ENCODE results near the gene IGFBP3.

The IGFBP3 gene

DNA sequence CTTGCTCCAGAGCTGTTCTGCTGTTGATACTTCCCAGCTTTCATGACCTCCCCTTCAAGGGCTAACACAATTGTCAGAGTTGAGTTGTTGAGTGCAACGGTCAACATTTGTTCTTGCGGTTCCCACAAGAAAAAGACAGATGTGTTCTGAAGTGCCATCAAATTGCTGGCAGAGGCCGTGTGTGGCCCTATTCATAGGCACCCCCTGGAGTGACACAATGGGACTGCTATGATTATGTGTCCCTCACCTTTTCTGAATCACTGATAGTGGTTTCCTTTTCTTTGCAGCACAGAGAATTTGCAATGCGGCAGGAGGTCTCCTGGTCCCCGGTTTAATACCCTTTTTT, 38.6 kb downstream of the IGFBP3 start:
- TF ChIP-seq, protein P1, sequence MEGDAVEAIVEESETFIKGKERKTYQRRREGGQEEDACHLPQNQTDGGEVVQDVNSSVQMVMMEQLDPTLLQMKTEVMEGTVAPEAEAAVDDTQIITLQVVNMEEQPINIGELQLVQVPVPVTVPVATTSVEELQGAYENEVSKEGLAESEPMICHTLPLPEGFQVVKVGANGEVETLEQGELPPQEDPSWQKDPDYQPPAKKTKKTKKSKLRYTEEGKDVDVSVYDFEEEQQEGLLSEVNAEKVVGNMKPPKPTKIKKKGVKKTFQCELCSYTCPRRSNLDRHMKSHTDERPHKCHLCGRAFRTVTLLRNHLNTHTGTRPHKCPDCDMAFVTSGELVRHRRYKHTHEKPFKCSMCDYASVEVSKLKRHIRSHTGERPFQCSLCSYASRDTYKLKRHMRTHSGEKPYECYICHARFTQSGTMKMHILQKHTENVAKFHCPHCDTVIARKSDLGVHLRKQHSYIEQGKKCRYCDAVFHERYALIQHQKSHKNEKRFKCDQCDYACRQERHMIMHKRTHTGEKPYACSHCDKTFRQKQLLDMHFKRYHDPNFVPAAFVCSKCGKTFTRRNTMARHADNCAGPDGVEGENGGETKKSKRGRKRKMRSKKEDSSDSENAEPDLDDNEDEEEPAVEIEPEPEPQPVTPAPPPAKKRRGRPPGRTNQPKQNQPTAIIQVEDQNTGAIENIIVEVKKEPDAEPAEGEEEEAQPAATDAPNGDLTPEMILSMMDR (IDR thresholded peaks at IDR 0.05) = no peak
- Histone ChIP-seq H3K27me3 (peaks cover 0 to 20% of the 10 kb centered on the region in 2 donors), H3K4me1 (no peaks in the 10 kb centered on the region), H3K4me3 (no peak overlapping the region), H3K27ac (no peak overlapping the region), H3K9me3 (peaks cover 0 to 22% (median 13%) of the 10 kb centered on the region in 3 donors), H3K36me3 (no peaks in the 10 kb centered on the region)
- intact Hi-C loops (cut with DNase I; ENCODE audit: low total_unique reads) = no loop called here
- DNase-seq = no peak

DNA sequence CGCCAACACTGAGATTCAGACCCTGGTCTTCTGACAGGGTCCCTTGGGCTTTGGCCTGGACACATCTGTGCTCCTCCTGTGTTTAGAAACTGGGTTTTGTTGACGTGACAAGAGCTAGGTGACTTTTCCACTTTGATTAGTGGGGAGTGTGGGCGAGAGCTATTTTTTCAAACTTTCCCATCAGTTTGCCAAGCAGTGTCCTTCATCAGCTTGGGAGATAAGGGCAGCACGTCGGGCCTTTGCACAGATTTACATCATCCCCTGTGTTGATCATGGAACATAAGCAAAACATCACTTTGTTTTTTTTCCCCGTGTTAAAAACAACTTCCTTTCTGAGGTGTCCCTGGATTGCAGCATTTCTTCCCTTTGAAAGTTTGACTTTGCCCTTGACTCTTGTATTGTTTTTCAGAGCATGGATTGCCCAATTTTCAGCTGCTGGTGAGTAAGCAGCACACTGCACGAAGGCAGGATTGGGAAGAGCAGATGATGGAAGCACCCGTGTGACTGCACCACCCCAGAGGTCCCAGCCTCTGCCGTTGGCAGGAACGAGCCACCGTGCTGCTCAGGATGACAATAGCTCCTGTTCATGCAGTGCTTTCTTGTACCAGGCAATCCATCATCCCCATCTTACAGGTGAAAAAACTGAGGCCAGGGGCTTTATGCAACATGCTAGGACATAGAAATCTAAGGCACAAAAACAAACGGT, 39.2 kb downstream of the IGFBP3 start:
- TF ChIP-seq, protein P1 (IDR thresholded peaks at IDR 0.05) = no peak
- H3K4me1 ChIP-seq = no peaks in the 10 kb centered on the region
- DNase-seq = no peak
- H3K36me3 ChIP-seq = no peaks in the 10 kb centered on the region
- H3K4me3 ChIP-seq = no peak overlapping the region
- peaks cover 0 to 18% of the 10 kb centered on the region in 2 donors for H3K27me3 ChIP-seq
- H3K9me3 ChIP-seq = peaks cover 0 to 22% (median 13%) of the 10 kb centered on the region in 3 donors
- no peak overlapping the region for H3K27ac ChIP-seq
- intact Hi-C loops (cut with DNase I; ENCODE audit: low total_unique reads) = no loop called here

DNA sequence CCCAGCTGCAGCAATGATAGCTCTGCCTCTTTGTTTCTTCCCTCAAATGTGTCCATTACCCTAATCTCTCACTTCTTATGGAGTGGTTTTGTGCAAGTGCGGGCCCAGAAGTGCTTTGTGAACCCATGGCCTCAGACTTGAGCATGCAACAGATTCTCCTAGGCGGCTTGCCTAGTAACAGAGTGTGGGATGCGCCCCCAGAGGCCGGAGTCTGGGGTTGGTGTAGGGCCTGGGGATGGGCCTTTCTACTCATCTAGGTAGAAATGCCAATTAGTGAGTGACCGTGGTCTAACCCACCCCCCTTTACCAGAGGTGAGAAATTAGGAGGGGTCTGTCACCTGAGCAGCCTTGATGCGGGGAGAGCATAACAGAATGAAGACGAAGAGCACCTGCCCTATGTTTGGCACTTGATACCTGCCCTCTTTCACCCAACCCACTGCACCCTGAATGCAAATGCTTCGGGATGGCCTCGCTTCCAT, 39.8 kb downstream of the IGFBP3 start:
- TF ChIP-seq, protein P1 (IDR thresholded peaks at IDR 0.05) = no peak
- peaks cover 0 to 18% of the 10 kb centered on the region in 2 donors for H3K27me3 ChIP-seq
- no peak overlapping the region for H3K4me3 ChIP-seq
- H3K9me3 ChIP-seq = peaks cover 0 to 22% (median 13%) of the 10 kb centered on the region in 3 donors
- no peak overlapping the region for H3K27ac ChIP-seq
- no peaks in the 10 kb centered on the region for H3K4me1 ChIP-seq
- no peak for DNase-seq
- H3K36me3 ChIP-seq = no peaks in the 10 kb centered on the region
- intact Hi-C loops (cut with DNase I; ENCODE audit: low total_unique reads) = no loop called here

DNA sequence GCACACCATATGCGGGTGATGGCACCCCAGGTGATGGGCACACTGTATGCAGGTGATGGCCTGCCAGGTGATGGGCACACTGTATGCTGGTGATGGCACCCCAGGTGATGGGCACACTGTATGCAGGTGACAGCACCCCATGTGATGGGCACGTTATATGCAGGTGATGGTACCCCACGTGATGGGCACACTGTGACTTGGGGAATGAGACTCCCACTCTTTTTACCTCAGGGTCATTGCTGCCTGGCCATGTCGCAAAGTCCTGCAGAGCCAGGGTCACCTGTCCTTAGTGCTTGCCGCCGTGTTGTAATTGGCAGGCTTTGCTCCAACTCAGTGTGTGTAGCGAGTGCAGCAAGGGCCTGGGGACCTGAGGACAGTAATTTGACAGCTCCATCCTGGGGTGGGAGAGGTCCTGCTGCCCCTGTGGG, 40.6 kb downstream of the IGFBP3 start:
- no peak overlapping the region for H3K27ac ChIP-seq
- TF ChIP-seq, protein P1 (IDR thresholded peaks at IDR 0.05) = no peak
- no peak for DNase-seq

DNA sequence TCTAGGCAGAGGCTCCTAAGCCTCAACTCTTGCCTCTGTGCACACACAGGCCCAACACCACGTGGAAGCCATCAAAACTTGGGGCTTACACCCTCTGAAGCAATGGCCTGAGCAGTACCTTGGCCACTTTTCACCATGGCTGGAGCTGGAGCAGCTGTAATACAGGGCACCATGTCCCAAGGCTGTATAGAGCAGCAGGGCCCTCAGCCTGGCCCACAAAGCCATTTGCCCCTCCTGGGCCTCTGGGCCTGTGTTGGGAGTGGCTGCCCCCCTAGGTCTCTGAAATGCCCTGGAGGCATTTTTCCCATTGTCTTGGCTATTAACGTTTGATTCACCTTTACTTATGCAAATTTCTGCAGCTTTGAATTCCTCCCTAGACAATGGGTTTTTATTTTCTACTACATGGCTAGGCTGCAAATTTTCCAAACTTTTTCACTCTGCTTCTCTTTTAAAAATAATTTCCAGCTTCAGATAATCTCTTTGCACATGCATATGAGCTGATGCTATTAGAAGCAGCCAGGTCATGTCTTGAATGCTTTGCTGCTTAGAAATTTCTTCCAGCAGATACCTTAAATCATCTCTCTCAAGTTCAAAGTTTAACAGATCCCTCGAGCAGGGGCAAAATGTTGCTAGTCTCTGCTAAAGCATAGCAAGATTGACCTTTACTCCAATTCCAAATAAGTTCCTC, 42.5 kb downstream of the IGFBP3 start:
- intact Hi-C loops (cut with DNase I; ENCODE audit: low total_unique reads) = no loop called here
- H3K36me3 ChIP-seq = no peaks in the 10 kb centered on the region
- H3K4me1 ChIP-seq = no peaks in the 10 kb centered on the region
- H3K27me3 ChIP-seq = no peaks in the 10 kb centered on the region
- H3K4me3 ChIP-seq = no peak overlapping the region
- TF ChIP-seq, protein P1 (IDR thresholded peaks at IDR 0.05) = no peak
- H3K27ac ChIP-seq = no peak overlapping the region
- peaks cover 0 to 22% (median 13%) of the 10 kb centered on the region in 3 donors for H3K9me3 ChIP-seq
- no peak for DNase-seq

More for the DNA sequence above, 40.6 kb downstream of the IGFBP3 start:
- Histone ChIP-seq H3K27me3 (peaks cover 0 to 14% of the 10 kb centered on the region in 2 donors), H3K36me3 (no peaks in the 10 kb centered on the region), H3K9me3 (peaks cover 0 to 22% (median 13%) of the 10 kb centered on the region in 3 donors), H3K4me1 (no peaks in the 10 kb centered on the region), H3K4me3 (no peak overlapping the region)
- intact Hi-C loops (cut with DNase I; ENCODE audit: low total_unique reads) = no loop called here
